NT2/D1 (cell line): ENCODE measurements around the gene SMIM43.

Experiments
- YY1 ChIP-seq: IDR thresholded peaks from 2 replicates; pipeline ENCODE4 v1.6.1; 2011; ENCODE audit not compliant: insufficient read length, insufficient read depth
- ZNF274 ChIP-seq: IDR thresholded peaks from 2 replicates; pipeline ENCODE4 v1.6.1; 2011; ENCODE audit warnings: mild to moderate bottlenecking, low read depth, low read length

GRCh38 chr4:121814756-121815155 lies 49.8 kb upstream of the SMIM43 start:
- no peak for TF ChIP-seq ZNF274
- TF ChIP-seq YY1, result no peak
